K562 (cell line): ENCODE data around the gene GALNT5. TPM values are rescaled to one million over a fixed set of nuclear protein-coding genes. Genes with fewer than 3 reads are reported as not detected.

Source experiments
- ADNP ChIP-seq: fragments of 200-800 bp; sonication (Bioruptor generic); IDR thresholded peaks from 2 replicates; pipeline ENCODE4 v1.6.1; 2016; ENCODE audit warnings: missing genetic modification characterization, missing compliant biosample characterization
- ATF3 ChIP-seq, 2 experiments: fragments of 450-650 bp in 1 of 2; sonication (generic) in 1 of 2; formaldehyde crosslinking in 1 of 2; IDR thresholded peaks in 1 of 2; conservative IDR thresholded peaks in 1 of 2; 2 replicates each; pipeline versions ENCODE4 v1.6.1 to v1.8.1; 2016 to 2023; ENCODE audit warnings: mild to moderate bottlenecking in 2 of 2, moderate library complexity in 2 of 2, inconsistent platforms in 1 of 2, missing genetic modification reagents in 1 of 2
- CBFA2T2 ChIP-seq: fragments of 450-650 bp; conservative IDR thresholded peaks from 2 replicates; pipeline ENCODE4 v1.6.1; 2017; ENCODE audit warnings: mild to moderate bottlenecking
- CHD2 ChIP-seq: IDR thresholded peaks from 2 replicates; pipeline ENCODE4 v1.6.1; 2011; ENCODE audit warnings: low read depth, low read length
- DPF2 ChIP-seq: fragments of 450-650 bp; IDR thresholded peaks from 2 replicates; pipeline ENCODE4 v1.6.1; 2016
- ETS1 ChIP-seq: conservative IDR thresholded peaks from 2 replicates; pipeline ENCODE4 v1.6.1; 2011; ENCODE audit warnings: low read depth, mild to moderate bottlenecking, low read length; ENCODE audit not compliant: control insufficient read depth
- GTF2F1 ChIP-seq: IDR thresholded peaks from 2 replicates; pipeline ENCODE4 v1.6.1; 2011; ENCODE audit warnings: low read depth, low read length, improper control_type of control experiment
- HDAC1 ChIP-seq, 2 experiments: fragments of 450-650 bp; IDR thresholded peaks; 2 replicates each; pipeline ENCODE4 v1.6.1; 2016 to 2017; ENCODE audit warnings: inconsistent platforms in 1 of 2, mild to moderate bottlenecking in 1 of 2, moderate library complexity in 1 of 2
- JUNB ChIP-seq: fragments of 450-650 bp; formaldehyde crosslinking; conservative IDR thresholded peaks from 2 replicates; pipeline ENCODE4 v1.4.0; 2020; ENCODE audit warnings: mild to moderate bottlenecking
- NFE2 ChIP-seq: IDR thresholded peaks from 2 replicates; pipeline ENCODE4 v1.6.1; 2014; ENCODE audit warnings: antibody characterized with exemption, low read depth
- NR2C1 ChIP-seq, 2 experiments: fragments of 450-650 bp; IDR thresholded peaks; 2 replicates each; pipeline ENCODE4 v1.6.1; 2017; ENCODE audit warnings: mild to moderate bottlenecking in 2 of 2, antibody characterized with exemption in 1 of 2, inconsistent platforms in 1 of 2, missing compliant biosample characterization in 1 of 2, missing genetic modification characterization in 1 of 2
- PHB2 ChIP-seq: fragments of 450-650 bp; IDR thresholded peaks from 2 replicates; pipeline ENCODE4 v1.6.1; 2017; ENCODE audit warnings: low read depth
- RBBP5 ChIP-seq: fragments of 200-600 bp; sonication (generic); IDR thresholded peaks from 2 replicates; pipeline ENCODE4 v1.6.1; 2012; ENCODE audit warnings: borderline replicate concordance, mild to moderate bottlenecking, low read length, control low read depth, inconsistent platforms; ENCODE audit not compliant: insufficient read depth, poor library complexity, severe bottlenecking
- RBFOX2 ChIP-seq: fragments of 200-400 bp; formaldehyde crosslinking; IDR thresholded peaks from 2 replicates; pipeline ENCODE4 v1.6.1; 2017; ENCODE audit warnings: low read depth, mild to moderate bottlenecking, low read length, moderate library complexity
- RFX1 ChIP-seq: fragments of 450-650 bp; IDR thresholded peaks from 2 replicates; pipeline ENCODE4 v1.6.1; 2016; ENCODE audit warnings: mild to moderate bottlenecking, moderate library complexity
- SMAD1 ChIP-seq: fragments of 150-350 bp; IDR thresholded peaks from 2 replicates; pipeline ENCODE4 v1.6.1; 2014; ENCODE audit warnings: low read length, low read depth; ENCODE audit not compliant: partially characterized antibody
- SMARCC2 ChIP-seq: fragments of 450-650 bp; IDR thresholded peaks from 2 replicates; pipeline ENCODE4 v1.6.1; 2017; ENCODE audit warnings: antibody characterized with exemption, moderate library complexity, mild to moderate bottlenecking, low read depth
- TCF3 ChIP-seq: sonication (generic); formaldehyde crosslinking; IDR thresholded peaks from 2 replicates; pipeline ENCODE4 v1.4.0; 2020; ENCODE audit warnings: mild to moderate bottlenecking, missing genetic modification reagents
- TEAD1 ChIP-seq, 2 experiments: fragments of 450-650 bp in 1 of 2; sonication (generic) in 1 of 2; formaldehyde crosslinking; IDR thresholded peaks; 2 replicates each; pipeline versions ENCODE4 v1.4.0 to v1.8.0; 2020 to 2022; ENCODE audit warnings: mild to moderate bottlenecking in 2 of 2, missing genetic modification reagents in 1 of 2
- VEZF1 ChIP-seq: fragments of 200-800 bp; sonication (Bioruptor generic); IDR thresholded peaks from 2 replicates; pipeline ENCODE4 v1.6.1; 2017; ENCODE audit warnings: missing genetic modification characterization, missing compliant biosample characterization
- ZBTB2 ChIP-seq: fragments of 450-650 bp; IDR thresholded peaks from 2 replicates; pipeline ENCODE4 v1.6.1; 2016; ENCODE audit warnings: antibody characterized with exemption
- ZNF12 ChIP-seq: sonication (generic); formaldehyde crosslinking; IDR thresholded peaks from 2 replicates; pipeline ENCODE4 v1.4.0; 2020; ENCODE audit warnings: mild to moderate bottlenecking, missing genetic modification reagents
- ZNF41 ChIP-seq: fragments of 250-450 bp; sonication (Bioruptor Pico); conservative IDR thresholded peaks from 2 replicates; pipeline ENCODE4 v1.4.0; 2020; ENCODE audit warnings: mild to moderate bottlenecking
- polyA plus RNA-seq, 8 experiments: library from polyadenylated mRNA; depleted of rRNA in 4 of 8; stranded (reverse) in 5 of 8; unstranded in 3 of 8; fragments of >200 nt; fragmentation: Nextera tagmentation in 2 of 8; fragmentation: Illumina TruSeq in 1 of 8; extraction: Ambion mirVana in 2 of 8; extraction: Trizol in 1 of 8; gene quantifications; 2 replicates each; pipeline versions ENCODE4 v1.2.1 to v1.2.3, GENCODE V29; 2011 to 2014; ENCODE audit warnings: inconsistent platforms in 1 of 8, missing spikeins in 1 of 8
- total RNA-seq, 7 experiments: library from RNA; depleted of rRNA in 6 of 7; stranded (reverse); fragments of >200 nt in 6 of 7; fragmentation: Illumina TruSeq in 2 of 7; extraction: Trizol in 2 of 7; gene quantifications; 2 replicates each; pipeline versions ENCODE4 v1.2.1 to v1.2.3, GENCODE V29; 2011 to 2021; ENCODE audit warnings: low replicate concordance in 1 of 7

Gene GALNT5
- total and polyA plus RNA-seq, 9 of the 15 experiments (the other 6 are each of a cell fraction or from before 2014, with no cell fraction given): 21.6 to 73.0 (median 54.7) TPM

- TF ChIP-seq ZBTB2 (peak; percentile 18; the same call in 1 of the 2 replicates), ZNF12 (CRISPR knock-in tag) (peak; percentile 67; the same call in 1 of the 2 replicates), TCF3 (CRISPR knock-in tag) (peak; percentile 98), ATF3 (IDR thresholded peaks at IDR 0.05) (peak; percentile 99), ATF3 (CRISPR knock-in tag; conservative IDR thresholded peaks at IDR 0.05) (peak; percentile 100), CHD2 (peak; percentile 47; the same call in 1 of the 2 replicates), DPF2 (peak; percentile 99), PHB2 (peak; percentile 67; the same call in 1 of the 2 replicates), RFX1 (no peak), RBFOX2 (0 out of 2 replicates have a peak, but pooled peaks have one; percentile 1), NR2C1 (IDR thresholded peaks at IDR 0.05) (no peak), NR2C1 (tag; IDR thresholded peaks at IDR 0.05) (peak; percentile 39; the same call in 1 of the 2 replicates), TEAD1 (CRISPR knock-in tag; IDR thresholded peaks at IDR 0.05) (peak in 1 of 2 experiments; percentile 92; a peak in 2 of 4 replicates), JUNB (CRISPR knock-in tag) (peak; percentile 90), HDAC1 (IDR thresholded peaks at IDR 0.05) (peak in 1 of 2 experiments; percentile 84; a peak in 2 of 4 replicates), SMAD1 (peak; percentile 95), ETS1 (peak; percentile 75; the same call in 1 of the 2 replicates), VEZF1 (CRISPR knock-in tag) (peak; percentile 48; the same call in 1 of the 2 replicates), CBFA2T2 (no peak), ADNP (tag) (no peak), ZNF41 (CRISPR knock-in tag) (0 out of 2 replicates have a peak, but pooled peaks have one; percentile 16), RBBP5 (peak; percentile 26), NFE2 (peak; percentile 53), GTF2F1 (peak; percentile 77; the same call in 1 of the 2 replicates), SMARCC2 (peak; percentile 98)
Measured at GRCh38 chr2:157261199-157261782, 3.8 kb downstream of the GALNT5 start (continued).
